ENCODE measurements around the gene IGFBP2. TPM values are rescaled to one million over a fixed set of nuclear protein-coding genes. Genes with fewer than 3 reads are reported as not detected.

IGFBP2 gene
- polyA plus RNA-seq, 1 of the 3 experiments (the other 2 are of a cell fraction), result 695 TPM

- peaks cover 7% of the 10 kb centered on the region; the same call in 1 of the 2 replicates for H4K20me1 ChIP-seq (ENCODE audit: insufficient read depth)
- peaks cover 14 to 24% of the 10 kb centered on the region in 2 experiments; a peak in 3 of 4 replicates for H3K4me1 ChIP-seq (ENCODE audit: control insufficient read depth in 1 of 2, insufficient read depth in 2 of 2, low read depth in 1 of 2, low read length in 1 of 2)
- no peaks in the 10 kb centered on the region for H3K9me3 ChIP-seq
- no peak overlapping the region for H3K27ac ChIP-seq (ENCODE audit: low read depth in 2 of 2, low read length in 1 of 2)
- no peaks in the 10 kb centered on the region for H3K9me2 ChIP-seq
- no peak overlapping the region for H2AFZ ChIP-seq (ENCODE audit: low read depth)
- CTCF ChIA-PET, result interaction anchor here (1.3 to 5.3 kb wide), 8 partner anchors 13 to 1071 kb away, joined by 3 to 45 read pairs (median 12); partner anchors contain the start of gene IGFBP5
- H3K27me3 ChIP-seq (ENCODE audit: insufficient read depth), result no peaks in the 10 kb centered on the region
- no peak overlapping the region for H3K9ac ChIP-seq
- POLR2A ChIA-PET, result no interaction called here
- peaks cover 3 to 7% of the 10 kb centered on the region in 2 experiments for H3K36me3 ChIP-seq (replicated peaks in 1 of 2; ENCODE audit: control insufficient read depth in 1 of 2, insufficient read depth in 2 of 2, low read length in 1 of 2)
- DNase-seq, result no peak
- peaks cover 12% of the 10 kb centered on the region for H3F3A ChIP-seq (replicated peaks; ENCODE audit: insufficient read depth)
- no peaks in the 10 kb centered on the region for H3K79me2 ChIP-seq (ENCODE audit: insufficient read depth)
- no peak overlapping the region for H3K4me3 ChIP-seq (ENCODE audit: low read depth in 2 of 2, low read length in 1 of 2)
- WGBS (ENCODE audit: low lambda C conversion rate), result 77% methylated on average over 5 of the region's 5 CpGs
- TF ChIP-seq PBX3 (IDR thresholded peaks at IDR 0.05) (no peak), FOXM1 (IDR thresholded peaks at IDR 0.05; ENCODE audit: low read depth) (no peak), MEF2A (IDR thresholded peaks at IDR 0.05; ENCODE audit: borderline replicate concordance, low read depth) (no peak), RFX5 (IDR thresholded peaks at IDR 0.05; ENCODE audit: low read length) (no peak), ELF1 (IDR thresholded peaks at IDR 0.05) (no peak), CTCF (IDR thresholded peaks at IDR 0.05) (no peak), CHD2 (IDR thresholded peaks at IDR 0.05; ENCODE audit: low read length, partially characterized antibody) (no peak), EZH2phosphoT487 (IDR thresholded peaks at IDR 0.05; ENCODE audit: borderline replicate concordance, low read depth) (no peak), USF2 (IDR thresholded peaks at IDR 0.05; ENCODE audit: borderline replicate concordance, low read depth, low read length) (no peak), SMC3 (IDR thresholded peaks at IDR 0.05; ENCODE audit: low read depth, low read length) (no peak), RXRA (IDR thresholded peaks at IDR 0.05; ENCODE audit: borderline replicate concordance, low read depth) (no peak), RCOR1 (IDR thresholded peaks at IDR 0.05; ENCODE audit: low read length) (no peak), NRF1 (IDR thresholded peaks at IDR 0.05; ENCODE audit: low read depth, low read length) (no peak), GATA2 (CRISPR knock-in tag; IDR thresholded peaks at IDR 0.05) (no peak), YY1 (IDR thresholded peaks at IDR 0.05; ENCODE audit: low read depth) (no peak), JUND (IDR thresholded peaks at IDR 0.05) (no peak), TAF1 (IDR thresholded peaks at IDR 0.05; ENCODE audit: borderline replicate concordance, low read depth, low read length) (no peak)
- H3K4me2 ChIP-seq, result no peak overlapping the region
These were observed 52.2 kb downstream of the IGFBP2 start for GRCh38 chr2:216685327-216685875.
